Activated T-cell treated with anti-CD3 and anti-CD28 coated beads for 48 hours (primary cell): ENCODE measurements around the gene NEAT1.
A peak's percentile ranks its signal among the peaks of the same experiment; 100 is the strongest.

Experiments
- DNase-seq: peaks from one replicate; pipeline ENCODE4 v3.0.0-alpha.2; 2020; ENCODE audit warnings: low read depth

The NEAT1 gene

DNA sequence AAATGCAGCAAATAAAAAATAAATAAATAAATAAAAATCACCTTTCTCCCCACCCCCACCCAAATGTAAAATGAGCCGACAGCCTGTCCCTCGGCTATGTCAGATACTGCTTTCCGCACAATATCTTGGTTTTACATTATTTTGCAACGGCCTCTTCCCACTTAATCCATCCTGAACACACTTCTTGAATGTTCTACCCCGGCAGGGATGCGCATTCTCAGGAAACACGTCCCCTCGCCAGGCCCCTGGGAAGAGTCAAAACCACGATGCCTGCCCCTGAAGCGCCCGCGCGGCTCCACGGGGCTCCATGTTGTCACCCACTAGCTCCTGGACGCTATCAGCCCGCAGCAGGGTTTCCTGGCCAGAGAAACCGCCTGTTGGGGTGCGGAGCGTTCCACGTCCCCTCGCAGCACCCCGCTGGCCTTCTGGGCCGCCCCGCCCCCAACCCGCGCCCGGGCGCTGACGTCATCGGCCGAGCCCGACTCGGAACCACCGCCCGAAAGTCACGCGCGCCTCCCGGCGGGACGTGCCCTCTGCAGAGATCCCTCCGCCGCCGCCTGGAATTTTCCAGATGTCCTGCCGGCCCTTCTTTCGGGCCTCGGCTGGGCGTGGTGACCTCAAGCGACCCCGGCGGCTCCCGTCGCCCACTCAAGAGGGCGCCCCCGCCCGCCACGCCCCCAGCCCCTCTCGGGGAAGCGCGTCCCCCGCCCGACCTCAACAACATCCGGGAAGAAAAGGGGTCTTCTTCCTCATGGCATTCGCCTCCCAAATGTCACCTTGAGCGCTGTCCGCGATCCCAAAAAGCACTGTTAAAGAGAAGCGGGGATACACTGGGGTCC is 585 bp upstream of the NEAT1 start:
- DNase-seq: peak; percentile 98

- no peak for DNase-seq
Measured at GRCh38 chr11:65423516-65424204, 1.1 kb downstream of the NEAT1 start.

- peak; percentile 64 for DNase-seq
Measured at GRCh38 chr11:65424205-65425104, 1.9 kb downstream of the NEAT1 start.

DNA sequence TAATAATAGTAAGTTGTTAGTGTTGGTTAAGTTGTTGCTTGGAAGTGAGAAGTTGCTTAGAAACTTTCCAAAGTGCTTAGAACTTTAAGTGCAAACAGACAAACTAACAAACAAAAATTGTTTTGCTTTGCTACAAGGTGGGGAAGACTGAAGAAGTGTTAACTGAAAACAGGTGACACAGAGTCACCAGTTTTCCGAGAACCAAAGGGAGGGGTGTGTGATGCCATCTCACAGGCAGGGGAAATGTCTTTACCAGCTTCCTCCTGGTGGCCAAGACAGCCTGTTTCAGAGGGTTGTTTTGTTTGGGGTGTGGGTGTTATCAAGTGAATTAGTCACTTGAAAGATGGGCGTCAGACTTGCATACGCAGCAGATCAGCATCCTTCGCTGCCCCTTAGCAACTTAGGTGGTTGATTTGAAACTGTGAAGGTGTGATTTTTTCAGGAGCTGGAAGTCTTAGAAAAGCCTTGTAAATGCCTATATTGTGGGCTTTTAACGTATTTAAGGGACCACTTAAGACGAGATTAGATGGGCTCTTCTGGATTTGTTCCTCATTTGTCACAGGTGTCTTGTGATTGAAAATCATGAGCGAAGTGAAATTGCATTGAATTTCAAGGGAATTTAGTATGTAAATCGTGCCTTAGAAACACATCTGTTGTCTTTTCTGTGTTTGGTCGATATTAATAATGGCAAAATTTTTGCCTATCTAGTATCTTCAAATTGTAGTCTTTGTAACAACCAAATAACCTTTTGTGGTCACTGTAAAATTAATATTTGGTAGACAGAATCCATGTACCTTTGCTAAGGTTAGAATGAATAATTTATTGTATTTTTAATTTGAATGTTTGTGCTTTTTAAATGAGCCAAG is 2.7 kb downstream of the NEAT1 start:
- DNase-seq: peak; percentile 69

- no peak for DNase-seq
Measured at GRCh38 chr11:65425971-65426838, 3.6 kb downstream of the NEAT1 start.

DNA sequence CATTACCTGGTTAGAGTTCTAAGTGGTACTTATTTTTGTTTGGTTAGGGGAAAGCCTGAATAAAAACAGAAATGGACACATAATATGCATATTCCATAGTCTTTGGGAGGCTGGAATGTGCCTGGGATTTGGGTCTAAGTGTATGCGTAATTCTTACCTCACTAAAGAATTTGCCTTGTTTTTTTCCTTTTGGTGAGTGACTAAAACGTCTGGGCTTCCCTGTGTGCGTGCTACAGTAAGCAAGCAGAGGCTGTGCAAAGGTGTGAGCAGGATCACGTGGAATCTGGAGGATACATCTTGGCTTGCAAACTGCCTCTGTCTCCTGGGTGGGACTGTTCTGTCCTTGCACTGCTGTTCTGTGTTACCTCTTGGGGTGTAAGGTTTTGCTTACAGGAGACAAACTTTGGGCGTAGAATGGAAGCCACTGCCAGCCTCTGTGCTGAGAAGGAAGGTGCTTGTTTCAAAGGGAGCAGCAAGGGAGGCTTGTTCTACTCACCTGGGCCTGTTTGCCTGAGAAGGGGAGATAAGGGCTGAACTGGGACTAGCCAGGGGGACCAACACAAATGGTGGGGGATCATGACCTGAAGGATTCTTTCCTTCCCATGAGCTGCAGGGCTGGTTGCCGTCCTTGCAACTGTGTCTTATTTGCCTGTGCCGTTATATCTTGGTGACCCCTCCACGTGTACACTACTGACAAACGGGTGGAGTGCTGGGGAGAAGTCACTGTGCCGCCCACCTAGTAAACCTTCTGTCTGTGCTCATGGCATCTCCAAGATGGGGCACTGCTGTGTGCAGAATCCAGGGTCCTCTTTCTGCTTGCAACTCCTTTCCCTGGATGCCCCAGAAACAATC is 4.5 kb downstream of the NEAT1 start:
- DNase-seq: peak; percentile 41

DNA sequence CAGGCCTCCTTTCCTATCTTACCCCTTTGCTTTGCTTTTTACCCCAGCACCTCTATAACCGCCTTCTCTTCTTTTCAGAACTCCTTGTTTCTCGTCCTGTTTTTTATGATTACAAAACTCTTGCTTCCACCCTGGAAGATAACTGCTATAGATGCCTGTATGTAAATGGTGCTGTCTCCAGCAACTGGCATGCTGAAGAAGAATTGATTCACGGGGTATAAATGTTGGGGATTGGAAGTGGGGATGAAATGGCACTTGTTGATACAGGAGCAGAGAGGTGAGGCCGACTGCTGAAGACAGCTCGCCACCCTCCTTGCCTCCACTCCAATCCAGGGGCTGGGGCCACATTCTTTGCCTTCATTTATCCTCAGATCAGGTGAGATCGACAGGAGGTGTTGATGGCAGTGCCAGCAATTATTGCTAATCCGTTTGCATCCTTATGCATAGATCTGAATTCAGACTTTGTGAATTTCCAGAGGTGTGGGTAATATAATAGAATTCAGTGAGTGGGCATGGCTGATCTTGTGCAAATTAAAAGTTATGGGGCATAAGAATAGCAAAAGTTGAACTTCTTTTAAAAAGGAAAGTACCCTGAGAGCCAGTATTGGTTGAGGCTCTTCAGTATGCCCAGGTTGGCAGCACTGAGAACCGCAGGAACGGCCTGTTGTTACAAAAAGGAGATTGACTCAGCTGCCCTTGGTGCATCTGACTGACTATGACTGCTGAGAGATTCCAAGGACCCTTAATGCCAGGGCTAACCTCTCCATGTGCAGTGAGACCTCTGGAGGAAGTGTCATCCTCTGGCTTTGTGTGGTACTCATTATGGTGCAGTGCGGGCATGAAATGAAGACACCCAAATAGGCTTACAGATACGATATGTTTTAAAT is 5.3 kb downstream of the NEAT1 start:
- DNase-seq: no peak

- no peak for DNase-seq
Measured at GRCh38 chr11:65428578-65429067, 6.0 kb downstream of the NEAT1 start.

DNA sequence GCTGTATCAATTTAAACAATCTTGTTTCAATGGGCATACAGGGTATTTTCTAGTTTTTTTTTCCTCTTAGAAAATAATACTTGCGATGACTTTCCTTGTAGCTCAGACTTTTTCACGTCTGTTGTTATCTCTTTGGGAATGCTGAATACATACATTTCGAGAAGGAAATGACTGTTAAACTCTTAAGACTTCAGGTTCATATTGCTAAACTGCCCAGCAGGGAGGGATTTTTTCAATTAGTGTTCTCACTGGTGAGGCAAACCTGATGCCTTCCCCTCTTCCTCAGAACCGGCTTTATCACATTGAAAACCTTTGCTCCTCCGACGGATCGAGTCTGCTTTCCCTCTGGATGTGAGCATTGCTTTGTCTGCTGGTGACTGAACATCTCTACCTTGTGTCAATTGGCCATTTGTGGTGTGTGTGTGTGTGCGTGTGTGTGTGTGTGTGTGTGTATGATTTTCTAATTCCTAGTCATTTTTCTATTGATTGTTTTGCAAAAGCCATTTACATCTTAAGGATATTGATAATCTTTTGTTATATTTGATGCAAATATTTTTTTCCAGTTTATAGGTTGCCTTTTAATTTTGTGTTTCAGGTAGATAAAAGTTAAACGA is 6.6 kb downstream of the NEAT1 start:
- no peak for DNase-seq

DNA sequence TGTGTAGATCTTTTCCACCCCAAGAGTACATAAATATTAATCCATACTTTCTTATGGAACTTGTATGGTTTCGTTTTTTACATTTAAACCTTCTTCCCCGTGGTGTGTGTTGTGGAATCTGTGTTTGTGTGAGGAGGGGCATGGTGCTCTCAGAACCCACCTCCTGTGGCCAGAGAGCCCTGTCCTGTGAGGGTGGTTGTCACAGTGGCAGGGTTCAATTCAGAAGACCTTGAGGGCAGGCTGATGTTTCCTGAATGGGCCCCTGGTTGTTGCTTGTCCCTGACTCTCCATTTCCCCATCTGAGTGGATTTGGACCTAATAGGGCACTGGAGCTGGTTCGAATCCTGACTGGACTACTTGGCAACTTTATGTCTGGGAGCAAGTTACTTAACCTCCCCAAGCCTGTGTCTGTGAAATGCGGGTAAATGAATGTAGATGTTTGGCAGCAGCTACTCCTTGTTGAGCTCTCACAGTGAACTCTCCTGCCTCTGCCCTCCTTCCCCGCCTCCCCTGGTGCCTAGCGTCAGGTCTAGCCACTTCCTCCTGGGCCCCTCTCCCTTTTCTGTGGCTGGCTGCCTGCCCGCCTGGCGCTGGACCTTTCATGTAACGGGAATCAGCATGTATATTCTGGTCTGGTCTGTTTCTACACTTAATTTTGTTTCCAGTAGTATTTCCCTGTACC is 7.3 kb downstream of the NEAT1 start:
- no peak for DNase-seq

GRCh38 chr11:65430406-65431217 is 8.0 kb downstream of the NEAT1 start:
- DNase-seq: no peak

GRCh38 chr11:65431451-65432099 is 9.0 kb downstream of the NEAT1 start:
- DNase-seq: no peak

DNA sequence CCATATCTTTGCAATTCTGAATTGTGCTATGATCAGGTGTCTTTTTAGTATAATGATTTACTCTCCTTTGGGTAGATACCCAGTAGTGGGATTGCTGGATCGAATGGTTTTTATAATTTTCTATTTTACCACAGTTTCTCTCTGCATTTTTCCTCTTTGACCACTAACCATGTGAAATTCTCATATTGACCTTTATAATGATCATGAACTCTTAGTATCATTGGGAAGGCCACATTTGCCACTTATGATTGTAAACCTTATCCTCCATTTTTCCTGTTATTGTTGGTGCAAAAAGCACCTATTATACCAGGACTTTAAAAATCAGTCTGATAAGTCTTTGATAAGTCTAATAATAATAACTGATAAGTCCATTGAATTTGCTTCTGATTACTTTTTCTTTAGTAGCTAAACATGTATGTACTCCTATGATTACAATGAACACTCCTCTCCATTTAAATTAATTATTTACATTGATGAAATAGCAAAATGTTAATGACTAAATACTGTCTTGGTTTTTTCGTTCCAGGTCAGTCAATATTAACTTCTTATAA is 9.6 kb downstream of the NEAT1 start:
- no peak for DNase-seq

GRCh38 chr11:65432686-65433582 is 10.3 kb downstream of the NEAT1 start:
- DNase-seq: no peak

GRCh38 chr11:65433657-65434056 is 11.1 kb downstream of the NEAT1 start:
- DNase-seq: no peak
